ENCODE data around the gene ELMO2.

DNA sequence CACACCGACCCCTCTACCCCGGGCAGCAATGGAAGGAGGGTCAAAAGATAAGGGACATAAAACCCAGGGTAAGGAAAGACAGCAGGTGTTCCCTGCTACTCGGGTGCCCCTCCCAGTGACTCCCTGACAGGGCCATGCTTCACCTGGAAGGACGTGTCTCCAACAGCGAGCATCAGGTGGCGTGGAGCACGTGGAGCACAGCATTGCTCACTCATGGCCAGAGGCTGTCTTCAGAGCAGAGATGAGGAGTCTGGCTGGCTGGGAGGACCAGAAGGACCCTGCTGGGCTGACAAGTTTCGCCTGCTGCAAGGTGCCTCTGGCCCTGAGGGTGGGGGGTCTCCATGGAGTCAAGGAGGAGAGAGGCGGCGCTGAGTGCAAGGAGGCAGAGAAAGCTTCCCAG is 82.9 kb downstream of the ELMO2 start:
- TF ChIP-seq CTCF (IDR thresholded peaks at IDR 0.05) (no peak), POLR2AphosphoS5 (IDR thresholded peaks at IDR 0.05) (no peak), POLR2A (IDR thresholded peaks at IDR 0.05) (no peak), EP300 (IDR thresholded peaks at IDR 0.05) (no peak)
